Esophagus (tissue), 2 donors: ENCODE data around the gene SLC16A6. TPM values are rescaled to one million over a fixed set of nuclear protein-coding genes. Genes with fewer than 3 reads are reported as not detected.
"Not testable (repeated sequence)": the region's sequence is repeated elsewhere in the genome, so short reads cannot be mapped to it uniquely, and the experiment has no call there.

Experiments
- H3K27ac ChIP-seq, 2 donors: one replicate each; pipeline ENCODE4 v1.5.1; 2013; ENCODE audit warnings: low read depth in 2 of 2, mild to moderate bottlenecking in 2 of 2, inconsistent platforms in 1 of 2, low read length in 1 of 2, moderate library complexity in 1 of 2
- H3K27me3 ChIP-seq, 2 donors: one replicate each; pipeline ENCODE4 v1.6.1; 2013; ENCODE audit warnings: low read length in 2 of 2, control low read depth in 1 of 2, mild to moderate bottlenecking in 1 of 2; ENCODE audit not compliant: insufficient read depth in 2 of 2, control insufficient read depth in 1 of 2
- H3K36me3 ChIP-seq, 2 donors: one replicate each; pipeline ENCODE4 v1.6.1; 2013; ENCODE audit warnings: low read length in 1 of 2; ENCODE audit not compliant: control insufficient read depth in 2 of 2, insufficient read depth in 2 of 2
- H3K4me1 ChIP-seq, 2 donors: one replicate each; pipeline ENCODE4 v1.6.1; 2013; ENCODE audit warnings: low read length in 1 of 2; ENCODE audit not compliant: control insufficient read depth in 2 of 2, insufficient read depth in 2 of 2
- H3K4me3 ChIP-seq, 2 donors: one replicate each; pipeline ENCODE4 v1.5.1; 2013; ENCODE audit warnings: low read length in 2 of 2, mild to moderate bottlenecking in 2 of 2, low read depth in 1 of 2, moderate library complexity in 1 of 2
- H3K9me3 ChIP-seq, 2 donors: one replicate each; pipeline ENCODE4 v1.6.1; 2013; ENCODE audit warnings: mild to moderate bottlenecking in 2 of 2, low read depth in 1 of 2, low read length in 1 of 2, moderate library complexity in 1 of 2; ENCODE audit not compliant: control insufficient read depth in 2 of 2, insufficient read depth in 1 of 2
- WGBS, 2 donors: extraction: QIAGEN DNeasy Blood & Tissue Kit; methylation state at CpG; one replicate each; pipeline ENCODE4 v1.1.7; 2013; 5-methylcytosine and 5-hydroxymethylcytosine counted together
- polyA plus RNA-seq, 2 donors: library from polyadenylated mRNA; stranded (reverse); fragments of 200-250 nt; gene quantifications; one replicate each; pipeline ENCODE4 v1.2.3, GENCODE V29; 2013
- donor health status: healthy with polysubstance abuse.
- donor health status: Bipolar disorder and iron deficiency.

The SLC16A6 gene
- polyA plus RNA-seq, 2 donors: 4.0 to 9.7 TPM

DNA sequence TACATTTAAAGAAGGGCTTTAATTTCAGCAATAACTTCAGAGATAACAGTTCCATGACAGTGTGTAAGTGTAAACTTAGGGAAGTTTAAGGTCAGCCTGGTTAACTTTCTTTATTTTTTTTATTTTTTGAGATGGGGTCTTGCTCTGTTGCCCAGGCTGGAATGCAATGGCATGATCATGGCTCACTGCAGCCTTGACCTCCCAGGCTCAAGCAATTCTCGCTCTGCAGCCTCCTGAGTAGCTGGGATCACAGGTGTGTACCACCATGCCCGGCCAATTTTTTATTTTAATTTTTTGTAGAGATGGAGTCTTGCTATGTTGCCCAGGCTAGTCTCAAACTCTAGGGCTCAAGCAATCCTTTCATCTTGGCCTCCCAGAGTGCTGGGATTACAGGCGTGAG is 14.6 kb downstream of the SLC16A6 start:
- not testable (repeated sequence) for H3K9me3 ChIP-seq, H3K4me1 ChIP-seq, H3K4me3 ChIP-seq, H3K27ac ChIP-seq, H3K36me3 ChIP-seq, H3K27me3 ChIP-seq
- WGBS, 2 donors: 95 to 98% methylated on average over 3 of the region's 3 CpGs

DNA sequence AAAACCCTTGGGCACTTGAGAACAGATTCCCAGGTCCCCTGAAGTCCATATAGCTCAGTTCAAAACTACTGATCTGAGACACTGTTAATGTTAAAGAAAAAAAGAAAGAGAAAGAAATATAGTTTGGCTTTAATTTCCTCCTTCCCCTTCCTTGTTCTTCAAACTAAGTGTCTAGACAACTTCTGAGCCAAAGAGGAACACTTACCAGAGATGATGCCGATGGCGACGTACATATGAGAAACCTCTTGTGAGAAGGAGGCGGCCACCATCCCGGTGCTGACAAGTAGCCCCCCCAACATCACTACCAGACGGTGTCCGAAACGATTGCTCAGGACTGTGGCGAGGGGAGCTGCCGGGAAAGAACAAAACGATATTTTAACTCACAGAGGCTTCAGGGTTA is 17.2 kb downstream of the SLC16A6 start:
- WGBS, 2 donors: 85 to 90% methylated on average over 11 of the region's 11 CpGs
- H3K4me3 ChIP-seq: no peak overlapping the region
- peaks cover 5 to 6% of the 10 kb centered on the region in 2 donors for H3K36me3 ChIP-seq
- no peaks in the 10 kb centered on the region for H3K9me3 ChIP-seq
- no peaks in the 10 kb centered on the region for H3K27me3 ChIP-seq
- no peak overlapping the region for H3K27ac ChIP-seq
- no peaks in the 10 kb centered on the region for H3K4me1 ChIP-seq

DNA sequence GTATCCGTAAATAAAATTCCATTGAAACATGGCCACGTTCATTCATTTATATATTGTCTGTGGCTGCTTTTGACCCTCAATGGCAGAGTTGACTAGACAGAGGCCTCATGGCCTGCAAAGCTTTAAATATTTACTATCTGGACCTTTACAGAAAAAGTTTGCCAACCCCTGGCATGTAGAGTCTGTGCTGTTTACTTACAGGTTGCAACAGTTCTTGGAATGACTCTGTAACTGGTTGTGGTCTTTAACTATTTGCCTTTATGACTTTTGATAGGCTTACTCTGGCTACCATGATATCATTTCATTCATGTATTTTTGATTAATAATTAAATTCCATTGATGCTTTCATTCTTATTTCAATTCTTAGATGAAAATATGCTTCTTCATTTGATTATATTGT is 25.1 kb downstream of the SLC16A6 start:
- not testable (repeated sequence) for H3K4me3 ChIP-seq, H3K27me3 ChIP-seq, H3K27ac ChIP-seq, H3K4me1 ChIP-seq, H3K9me3 ChIP-seq, H3K36me3 ChIP-seq
- WGBS, 2 donors: 93 to 96% methylated on average over 2 of the region's 2 CpGs

DNA sequence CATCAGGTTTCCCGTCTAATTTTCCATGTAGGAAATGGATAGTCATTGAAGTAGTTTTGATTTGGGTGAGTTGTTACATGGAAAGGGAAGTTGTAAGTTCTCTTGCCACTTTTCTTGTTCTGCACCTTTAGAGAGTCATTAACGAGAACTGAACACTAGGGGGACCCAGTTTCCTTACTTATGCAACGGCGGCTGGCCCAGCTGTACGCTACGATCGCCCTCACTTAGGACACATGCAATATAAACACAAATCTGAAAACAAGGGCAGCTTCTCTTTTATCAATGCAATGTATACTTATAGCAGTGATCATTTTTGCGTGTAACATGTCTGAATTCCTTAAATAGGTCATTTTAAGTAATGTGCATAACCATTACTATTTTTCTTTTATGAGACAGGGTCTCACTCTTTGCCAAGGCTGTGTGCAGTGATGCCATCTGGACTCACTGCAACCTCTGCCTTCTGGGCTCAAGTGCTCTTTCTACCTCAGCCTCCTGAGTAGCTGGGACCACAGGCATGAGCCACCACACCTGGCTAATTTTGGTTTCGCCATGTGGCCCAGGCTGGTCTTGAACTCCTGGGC is 27.7 kb downstream of the SLC16A6 start:
- not testable (repeated sequence) for H3K27ac ChIP-seq, H3K27me3 ChIP-seq, H3K4me3 ChIP-seq, H3K36me3 ChIP-seq, H3K9me3 ChIP-seq, H3K4me1 ChIP-seq
- 11 to 12% methylated on average over 9 of the region's 9 CpGs for WGBS, 2 donors

DNA sequence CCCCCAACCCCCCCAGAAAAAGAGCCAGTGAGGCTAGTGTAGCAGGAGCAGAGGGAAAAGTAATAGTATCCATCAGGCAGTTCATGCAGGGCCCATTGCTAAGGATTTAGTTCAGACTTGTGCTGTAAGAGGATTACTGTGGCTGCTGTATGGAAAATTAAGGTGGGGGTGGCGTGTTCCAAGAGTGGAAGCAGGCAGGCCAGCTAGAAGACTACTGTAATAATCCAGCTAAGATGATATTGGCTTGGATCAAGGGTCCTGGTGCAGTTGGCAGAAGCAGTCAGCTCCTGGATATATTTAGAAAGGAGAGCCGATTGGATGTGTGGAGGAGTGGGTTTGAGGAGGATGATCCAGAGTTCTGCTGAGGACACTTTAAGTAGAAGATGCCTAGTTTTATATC is 28.5 kb downstream of the SLC16A6 start:
- WGBS, 2 donors: 63 to 67% methylated on average over 2 of the region's 2 CpGs
- not testable (repeated sequence) for H3K4me1 ChIP-seq, H3K27ac ChIP-seq, H3K36me3 ChIP-seq, H3K4me3 ChIP-seq, H3K27me3 ChIP-seq, H3K9me3 ChIP-seq

DNA sequence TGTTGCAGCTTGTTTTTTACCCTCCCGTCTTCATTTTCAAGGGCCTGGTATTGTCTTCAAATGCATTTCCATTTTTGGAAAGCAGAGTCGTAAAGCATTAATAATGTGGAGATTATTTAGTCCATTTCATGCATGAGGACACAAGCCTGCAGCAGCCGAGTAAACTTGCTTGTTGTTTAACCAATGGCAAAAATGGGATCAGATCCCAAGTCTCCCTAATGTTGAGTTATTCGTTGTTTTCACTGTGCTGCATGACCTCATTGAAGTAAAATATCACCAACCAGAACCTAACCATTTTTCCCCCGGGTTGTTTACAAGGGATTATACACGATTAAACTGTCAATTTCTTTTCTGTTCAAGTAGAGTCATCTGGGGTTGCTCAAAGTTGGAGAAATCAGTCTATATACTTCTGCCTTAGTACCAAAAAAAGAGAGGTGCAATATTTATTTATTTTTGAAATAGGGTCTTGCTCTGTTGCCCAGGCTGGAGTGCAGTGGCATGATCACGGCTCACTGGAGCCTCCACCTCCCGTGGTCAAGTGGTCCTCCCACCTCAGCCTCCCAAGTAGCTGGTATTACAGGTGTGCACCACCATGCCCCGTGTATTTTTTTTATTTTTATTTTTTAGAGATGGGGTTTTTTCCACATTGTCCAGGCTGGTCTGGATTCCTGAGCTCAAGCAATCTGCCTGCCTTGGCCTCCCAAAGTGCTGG is 30.7 kb downstream of the SLC16A6 start:
- H3K36me3 ChIP-seq: peaks cover 0 to 3% of the 10 kb centered on the region in 2 donors
- H3K4me3 ChIP-seq: no peak overlapping the region
- H3K9me3 ChIP-seq: no peaks in the 10 kb centered on the region
- WGBS, 2 donors: 54 to 69% methylated on average over 9 of the region's 9 CpGs
- H3K27ac ChIP-seq: no peak overlapping the region
- H3K4me1 ChIP-seq: no peaks in the 10 kb centered on the region
- H3K27me3 ChIP-seq: no peaks in the 10 kb centered on the region

DNA sequence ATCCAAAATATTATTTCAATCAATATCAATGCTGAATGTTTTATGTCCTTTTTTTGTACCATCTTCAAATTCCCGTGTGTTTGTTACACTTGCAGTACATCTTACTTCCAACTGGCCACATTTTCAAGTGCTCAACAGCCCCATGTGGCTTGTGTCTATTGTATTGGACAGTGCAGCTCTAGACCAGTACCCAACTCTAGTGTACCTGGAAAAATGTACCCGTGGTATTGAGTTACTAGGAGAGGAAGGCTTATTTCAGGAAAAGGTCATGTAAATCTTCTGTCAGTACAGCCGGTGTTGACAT is 31.3 kb downstream of the SLC16A6 start:
- not testable (repeated sequence) for H3K36me3 ChIP-seq, H3K4me1 ChIP-seq, H3K9me3 ChIP-seq, H3K27ac ChIP-seq, H3K27me3 ChIP-seq, H3K4me3 ChIP-seq
- WGBS, 2 donors: 45 to 64% methylated on average over 3 of the region's 3 CpGs

DNA sequence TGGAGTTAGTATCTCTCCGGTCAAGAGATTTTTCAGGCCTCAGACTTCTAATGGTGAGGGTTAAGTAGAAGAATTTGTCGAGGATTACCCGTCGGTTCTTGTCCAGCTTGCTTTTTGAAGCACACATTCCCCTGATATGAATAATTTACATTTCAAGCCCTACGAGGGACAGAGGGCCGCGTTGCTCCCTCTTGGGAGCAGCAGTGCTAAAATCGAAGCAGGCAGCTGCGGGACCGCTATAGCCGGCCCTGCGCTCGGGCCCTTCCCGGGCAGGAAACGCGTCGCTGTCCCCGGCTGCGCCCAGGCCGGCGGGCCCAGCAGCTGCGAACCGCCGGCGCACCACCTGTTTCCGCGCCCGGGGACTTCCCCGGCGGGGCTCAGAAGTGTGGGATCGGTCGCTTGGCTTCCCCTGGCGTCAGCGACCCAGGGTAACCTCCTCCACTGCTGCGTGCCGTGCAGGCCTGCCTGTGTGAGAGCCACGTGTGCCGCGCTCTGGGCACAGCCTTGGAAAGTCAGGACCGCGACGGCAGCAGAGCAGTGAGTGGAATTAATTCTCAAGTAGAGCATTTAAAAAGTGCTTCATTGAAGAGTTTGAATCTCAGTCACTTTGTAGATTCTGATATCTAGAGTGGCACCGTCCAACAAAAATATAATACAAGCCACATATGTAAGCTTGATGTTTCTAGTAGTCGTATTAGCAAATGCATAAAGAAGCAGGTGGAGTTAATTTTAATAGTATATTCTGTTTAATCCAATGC is 31.9 kb downstream of the SLC16A6 start:
- peak overlapping the region; percentile 22 to 49 for H3K27ac ChIP-seq
- not testable (repeated sequence) for H3K9me3 ChIP-seq, H3K27me3 ChIP-seq, H3K4me1 ChIP-seq, H3K36me3 ChIP-seq, H3K4me3 ChIP-seq
- 10 to 13% methylated on average over 30 to 41 of the region's 44 CpGs for WGBS, 2 donors

DNA sequence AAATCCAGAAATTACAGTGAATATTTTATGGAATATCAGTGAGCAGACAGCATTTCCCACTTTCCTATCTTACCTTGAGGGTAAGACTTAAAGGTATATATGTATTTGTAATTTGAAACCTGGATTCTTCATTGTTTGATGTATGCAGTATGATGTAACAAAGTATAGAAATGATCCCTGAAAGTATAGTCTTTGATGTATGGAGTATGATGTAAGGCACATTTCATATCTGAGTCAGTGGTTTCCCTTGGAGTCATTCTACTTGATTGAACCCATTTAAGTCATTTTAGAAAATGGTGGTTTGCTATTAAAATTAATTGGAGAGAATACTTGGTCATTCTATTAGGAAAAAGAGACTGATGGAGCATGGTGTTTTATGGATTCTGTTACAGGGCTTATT is 33.0 kb downstream of the SLC16A6 start:
- H3K27me3 ChIP-seq: no peaks in the 10 kb centered on the region
- peaks cover 0 to 3% of the 10 kb centered on the region in 2 donors for H3K36me3 ChIP-seq
- H3K27ac ChIP-seq: no peak overlapping the region
- no peak overlapping the region for H3K4me3 ChIP-seq
- H3K4me1 ChIP-seq: no peaks in the 10 kb centered on the region
- no peaks in the 10 kb centered on the region for H3K9me3 ChIP-seq

DNA sequence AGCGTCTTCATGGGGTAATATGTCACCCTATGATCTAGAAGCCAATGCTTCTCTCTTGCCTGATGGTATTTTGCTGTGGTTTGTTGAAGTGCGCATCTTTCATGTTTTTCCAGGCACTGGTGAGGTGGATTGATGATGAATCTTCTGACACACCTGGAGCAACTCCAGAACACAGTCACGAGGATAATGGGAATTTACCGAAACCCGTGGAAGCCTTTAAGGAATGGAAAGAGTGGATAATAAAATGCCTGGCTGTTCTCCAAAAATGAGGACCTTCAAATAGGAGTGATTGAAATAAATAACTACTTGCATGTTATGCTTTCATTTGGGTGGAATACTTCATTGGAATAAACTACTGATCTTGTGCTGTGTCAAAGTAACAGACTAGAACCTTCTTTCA is 34.2 kb downstream of the SLC16A6 start:
- H3K27ac ChIP-seq, H3K4me1 ChIP-seq, H3K27me3 ChIP-seq, H3K36me3 ChIP-seq, H3K4me3 ChIP-seq, H3K9me3 ChIP-seq: not testable (repeated sequence)
- 66 to 71% methylated on average over 5 of the region's 5 CpGs for whole genome bisulfite sequencing, 2 donors
